ENCODE data around the gene MINDY3.
A peak's percentile ranks its signal among the peaks of the same experiment; 100 is the strongest.

MINDY3 gene

GRCh38 chr10:15794569-15794968 lies 65.7 kb downstream of the MINDY3 start:
- no peaks in the 10 kb centered on the region for H3K27me3 ChIP-seq (ENCODE audit: control insufficient read depth in 1 of 2, insufficient read depth in 2 of 2, low read length in 2 of 2)

GRCh38 chr10:15793664-15794063 lies 66.6 kb downstream of the MINDY3 start:
- H3K27me3 ChIP-seq (ENCODE audit: control insufficient read depth in 1 of 2, insufficient read depth in 2 of 2, low read length in 2 of 2): no peaks in the 10 kb centered on the region
- H3K9ac ChIP-seq (ENCODE audit: low read length in 2 of 2): no peak overlapping the region
- no peak overlapping the region for H3K27ac ChIP-seq (ENCODE audit: low read length)
- H3K4me1 ChIP-seq (ENCODE audit: control insufficient read depth, insufficient read depth, low read length): no peaks in the 10 kb centered on the region
- H3K4me3 ChIP-seq (ENCODE audit: low read length in 2 of 2): no peak overlapping the region
- H3K9me3 ChIP-seq (ENCODE audit: control insufficient read depth in 2 of 2, low read length in 2 of 2): no peaks in the 10 kb centered on the region
- peaks cover 0 to 4% of the 10 kb centered on the region in 2 donors for H3K36me3 ChIP-seq (ENCODE audit: control insufficient read depth in 2 of 2, insufficient read depth in 2 of 2, low read length in 2 of 2)

More at GRCh38 chr10:15794569-15794968, 65.7 kb downstream of the MINDY3 start:
- H3K27ac ChIP-seq (ENCODE audit: low read length): no peak overlapping the region
- peaks cover 0 to 3% of the 10 kb centered on the region in 2 donors for H3K36me3 ChIP-seq (ENCODE audit: control insufficient read depth in 2 of 2, insufficient read depth in 2 of 2, low read length in 2 of 2)
- no peaks in the 10 kb centered on the region for H3K9me3 ChIP-seq (ENCODE audit: control insufficient read depth in 2 of 2, low read length in 2 of 2)
- no peak overlapping the region for H3K4me3 ChIP-seq (ENCODE audit: low read length in 2 of 2)
- H3K4me1 ChIP-seq (ENCODE audit: control insufficient read depth, insufficient read depth, low read length): no peaks in the 10 kb centered on the region
- no peak overlapping the region for H3K9ac ChIP-seq (ENCODE audit: low read length in 2 of 2)

GRCh38 chr10:15792777-15793176 lies 67.5 kb downstream of the MINDY3 start:
- Histone ChIP-seq H3K9me3 (ENCODE audit: control insufficient read depth in 2 of 2, low read length in 2 of 2) (no peaks in the 10 kb centered on the region), H3K4me3 (ENCODE audit: low read length in 2 of 2) (no peak overlapping the region), H3K27me3 (ENCODE audit: control insufficient read depth in 1 of 2, insufficient read depth in 2 of 2, low read length in 2 of 2) (no peaks in the 10 kb centered on the region), H3K27ac (ENCODE audit: low read length) (no peak overlapping the region), H3K36me3 (ENCODE audit: control insufficient read depth in 2 of 2, insufficient read depth in 2 of 2, low read length in 2 of 2) (peaks cover 0 to 8% of the 10 kb centered on the region in 2 donors), H3K9ac (ENCODE audit: low read length in 2 of 2) (no peak overlapping the region), H3K4me1 (ENCODE audit: control insufficient read depth, insufficient read depth, low read length) (no peaks in the 10 kb centered on the region)

GRCh38 chr10:15791816-15792524 lies 68.3 kb downstream of the MINDY3 start:
- no peaks in the 10 kb centered on the region for H3K4me1 ChIP-seq (ENCODE audit: control insufficient read depth, insufficient read depth, low read length)
- no peaks in the 10 kb centered on the region for H3K9me3 ChIP-seq (ENCODE audit: control insufficient read depth in 2 of 2, low read length in 2 of 2)
- no peaks in the 10 kb centered on the region for H3K27me3 ChIP-seq (ENCODE audit: control insufficient read depth in 1 of 2, insufficient read depth in 2 of 2, low read length in 2 of 2)
- no peak overlapping the region for H3K4me3 ChIP-seq (ENCODE audit: low read length in 2 of 2)
- peaks cover 0 to 8% of the 10 kb centered on the region in 2 donors for H3K36me3 ChIP-seq (ENCODE audit: control insufficient read depth in 2 of 2, insufficient read depth in 2 of 2, low read length in 2 of 2)
- no peak overlapping the region for H3K9ac ChIP-seq (ENCODE audit: low read length in 2 of 2)
- peak overlapping the region; percentile 8 for H3K27ac ChIP-seq (ENCODE audit: low read length)

- H3K36me3 ChIP-seq (ENCODE audit: control insufficient read depth in 2 of 2, insufficient read depth in 2 of 2, low read length in 2 of 2): peaks cover 0 to 15% of the 10 kb centered on the region in 2 donors
- H3K27me3 ChIP-seq (ENCODE audit: control insufficient read depth in 1 of 2, insufficient read depth in 2 of 2, low read length in 2 of 2): no peaks in the 10 kb centered on the region
- H3K9me3 ChIP-seq (ENCODE audit: control insufficient read depth in 2 of 2, low read length in 2 of 2): no peaks in the 10 kb centered on the region
- H3K4me1 ChIP-seq (ENCODE audit: control insufficient read depth, insufficient read depth, low read length): no peaks in the 10 kb centered on the region
- no peak overlapping the region for H3K27ac ChIP-seq (ENCODE audit: low read length)
- no peak overlapping the region for H3K9ac ChIP-seq (ENCODE audit: low read length in 2 of 2)
- H3K4me3 ChIP-seq (ENCODE audit: low read length in 2 of 2): no peak overlapping the region
Observed at GRCh38 chr10:15789793-15790525, 70.3 kb downstream of the MINDY3 start.

GRCh38 chr10:15787426-15787825 lies 72.9 kb downstream of the MINDY3 start:
- H3K9me3 ChIP-seq (ENCODE audit: control insufficient read depth in 2 of 2, low read length in 2 of 2): no peaks in the 10 kb centered on the region
- no peaks in the 10 kb centered on the region for H3K27me3 ChIP-seq (ENCODE audit: control insufficient read depth in 1 of 2, insufficient read depth in 2 of 2, low read length in 2 of 2)
- no peak overlapping the region for H3K4me3 ChIP-seq (ENCODE audit: low read length in 2 of 2)
- no peak overlapping the region for H3K27ac ChIP-seq (ENCODE audit: low read length)
- H3K36me3 ChIP-seq (ENCODE audit: control insufficient read depth in 2 of 2, insufficient read depth in 2 of 2, low read length in 2 of 2): peaks cover 2 to 23% of the 10 kb centered on the region in 2 donors
- H3K4me1 ChIP-seq (ENCODE audit: control insufficient read depth, insufficient read depth, low read length): no peaks in the 10 kb centered on the region
- H3K9ac ChIP-seq (ENCODE audit: low read length in 2 of 2): no peak overlapping the region

- Histone ChIP-seq H3K4me1 (ENCODE audit: control insufficient read depth, insufficient read depth, low read length) (no peaks in the 10 kb centered on the region), H3K27me3 (ENCODE audit: control insufficient read depth in 1 of 2, insufficient read depth in 2 of 2, low read length in 2 of 2) (no peaks in the 10 kb centered on the region), H3K9ac (ENCODE audit: low read length in 2 of 2) (no peak overlapping the region), H3K9me3 (ENCODE audit: control insufficient read depth in 2 of 2, low read length in 2 of 2) (no peaks in the 10 kb centered on the region), H3K4me3 (ENCODE audit: low read length in 2 of 2) (no peak overlapping the region), H3K27ac (ENCODE audit: low read length) (no peak overlapping the region), H3K36me3 (ENCODE audit: control insufficient read depth in 2 of 2, insufficient read depth in 2 of 2, low read length in 2 of 2) (peaks cover 7 to 28% of the 10 kb centered on the region in 2 donors)
Observed at GRCh38 chr10:15784662-15785300, 75.5 kb downstream of the MINDY3 start.

GRCh38 chr10:15783941-15784636 lies 76.2 kb downstream of the MINDY3 start:
- no peak overlapping the region for H3K4me3 ChIP-seq (ENCODE audit: low read length in 2 of 2)
- no peak overlapping the region for H3K27ac ChIP-seq (ENCODE audit: low read length)
- no peaks in the 10 kb centered on the region for H3K27me3 ChIP-seq (ENCODE audit: control insufficient read depth in 1 of 2, insufficient read depth in 2 of 2, low read length in 2 of 2)
- H3K36me3 ChIP-seq (ENCODE audit: control insufficient read depth in 2 of 2, insufficient read depth in 2 of 2, low read length in 2 of 2): peaks cover 7 to 28% of the 10 kb centered on the region in 2 donors
- no peaks in the 10 kb centered on the region for H3K4me1 ChIP-seq (ENCODE audit: control insufficient read depth, insufficient read depth, low read length)
- H3K9me3 ChIP-seq (ENCODE audit: control insufficient read depth in 2 of 2, low read length in 2 of 2): no peaks in the 10 kb centered on the region
- H3K9ac ChIP-seq (ENCODE audit: low read length in 2 of 2): no peak overlapping the region

- H3K4me3 ChIP-seq (ENCODE audit: low read length in 2 of 2): no peak overlapping the region
- H3K27ac ChIP-seq (ENCODE audit: low read length): no peak overlapping the region
- H3K4me1 ChIP-seq (ENCODE audit: control insufficient read depth, insufficient read depth, low read length): no peaks in the 10 kb centered on the region
- peaks cover 7 to 32% of the 10 kb centered on the region in 2 donors for H3K36me3 ChIP-seq (ENCODE audit: control insufficient read depth in 2 of 2, insufficient read depth in 2 of 2, low read length in 2 of 2)
- H3K9ac ChIP-seq (ENCODE audit: low read length in 2 of 2): no peak overlapping the region
- no peaks in the 10 kb centered on the region for H3K9me3 ChIP-seq (ENCODE audit: control insufficient read depth in 2 of 2, low read length in 2 of 2)
- no peaks in the 10 kb centered on the region for H3K27me3 ChIP-seq (ENCODE audit: control insufficient read depth in 1 of 2, insufficient read depth in 2 of 2, low read length in 2 of 2)
Observed at GRCh38 chr10:15782851-15783250, 77.5 kb downstream of the MINDY3 start.

GRCh38 chr10:15781381-15781960 lies 78.8 kb downstream of the MINDY3 start:
- H3K27ac ChIP-seq (ENCODE audit: low read length): no peak overlapping the region
- no peak overlapping the region for H3K4me3 ChIP-seq (ENCODE audit: low read length in 2 of 2)
- peaks cover 9 to 39% of the 10 kb centered on the region in 2 donors for H3K36me3 ChIP-seq (ENCODE audit: control insufficient read depth in 2 of 2, insufficient read depth in 2 of 2, low read length in 2 of 2)
- H3K4me1 ChIP-seq (ENCODE audit: control insufficient read depth, insufficient read depth, low read length): no peaks in the 10 kb centered on the region
- no peaks in the 10 kb centered on the region for H3K27me3 ChIP-seq (ENCODE audit: control insufficient read depth in 1 of 2, insufficient read depth in 2 of 2, low read length in 2 of 2)
- no peak overlapping the region for H3K9ac ChIP-seq (ENCODE audit: low read length in 2 of 2)
- peaks cover 0 to 3% of the 10 kb centered on the region in 2 donors for H3K9me3 ChIP-seq (ENCODE audit: control insufficient read depth in 2 of 2, low read length in 2 of 2)

All from stomach smooth muscle (tissue), 2 donors.